ENCODE data around the gene ADH1B. TPM values are rescaled to one million over a fixed set of nuclear protein-coding genes. Genes with fewer than 3 reads are reported as not detected.

ADH1B gene
- total and polyA plus RNA-seq, 9 of the 15 experiments (the other 6 are each of a cell fraction or from before 2014, with no cell fraction given) = 0.71 TPM; not detected in 8

DNA sequence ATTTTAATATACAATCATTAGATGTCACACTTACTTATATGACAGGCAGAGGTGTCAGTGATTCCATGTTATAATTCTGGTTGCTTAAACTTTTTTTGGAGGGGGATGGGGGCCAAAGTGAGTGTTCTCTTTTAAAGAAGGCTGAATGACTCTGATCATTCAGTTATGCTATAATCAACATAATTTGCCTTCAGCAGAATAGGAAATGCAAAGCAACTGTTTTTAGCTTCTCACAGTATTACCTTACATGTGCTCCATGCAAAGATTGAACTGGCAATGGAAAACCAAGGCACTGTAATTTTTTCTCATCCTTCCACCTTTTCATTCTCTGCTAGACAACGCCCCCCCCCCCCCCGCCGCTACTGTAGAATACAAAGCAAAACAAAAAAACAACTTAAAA is 18.0 kb upstream of the ADH1B start:
- Histone ChIP-seq H3K27me3 (ENCODE audit: control insufficient read depth in 2 of 2, insufficient read depth in 2 of 2, low read length in 2 of 2) (no peaks in the 10 kb centered on the region), H3K4me1 (replicated peaks in 1 of 2; ENCODE audit: control insufficient read depth in 2 of 2, insufficient read depth in 2 of 2, low read length in 2 of 2) (no peaks in the 10 kb centered on the region), H3K9me1 (ENCODE audit: control insufficient read depth, insufficient read depth, low read length) (no peaks in the 10 kb centered on the region), H2AFZ (ENCODE audit: low read depth, low read length) (no peak overlapping the region), H3K36me3 (ENCODE audit: control insufficient read depth, insufficient read depth, low read length) (no peaks in the 10 kb centered on the region), H3K79me2 (ENCODE audit: control insufficient read depth, insufficient read depth, low read length) (no peaks in the 10 kb centered on the region), H3K27ac (ENCODE audit: extremely low read depth, low read depth, low read length) (no peak overlapping the region), H3K9ac (ENCODE audit: insufficient read depth in 1 of 2, low read depth in 2 of 2, low read length in 2 of 2) (no peak overlapping the region), H4K20me1 (replicated peaks; ENCODE audit: control insufficient read depth, insufficient read depth, low read length) (no peaks in the 10 kb centered on the region), H3K4me3 (no peak overlapping the region), H3K9me3 (replicated peaks; ENCODE audit: control insufficient read depth, insufficient read depth, low read depth, low read length) (no peaks in the 10 kb centered on the region), H3K4me2 (ENCODE audit: insufficient read depth, low read length) (no peak overlapping the region)
- ChIA-PET CTCF (ENCODE audit: low intra/inter-chr PET ratio) (no interaction called here), POLR2A (no interaction called here)
- ATAC-seq (no peak), FAIRE-seq (no peak), DNase-seq (ENCODE audit: extremely low read depth in 1 of 4, low spot score in 3 of 4) (no peak)
- BruUV-seq (replicated peaks) = no TSS peak
- intact Hi-C loops (cut with micrococcal nuclease) (no loop called here), in situ Hi-C loops (cut with MboI) (no loop called here)
- TF ChIP-seq GABPA (tag; conservative IDR thresholded peaks at IDR 0.05; ENCODE audit: low read depth) (no peak), SRF (CRISPR knock-in tag; IDR thresholded peaks at IDR 0.05) (no peak), C11orf30 (IDR thresholded peaks at IDR 0.05; ENCODE audit: low read depth) (no peak), POLR2G (IDR thresholded peaks at IDR 0.05; ENCODE audit: low read depth, low read length) (no peak), MTA2 (IDR thresholded peaks at IDR 0.05; ENCODE audit: low read depth) (no peak), POLR2A (conservative IDR thresholded peaks at IDR 0.05) (no peak), PPARD (CRISPR knock-in tag; IDR thresholded peaks at IDR 0.05) (no peak), MCM7 (IDR thresholded peaks at IDR 0.05) (no peak), PTTG1 (tag; IDR thresholded peaks at IDR 0.05; ENCODE audit: low read depth) (no peak), XRCC3 (IDR thresholded peaks at IDR 0.05) (no peak)
- TF ChIP-seq, protein P1, sequence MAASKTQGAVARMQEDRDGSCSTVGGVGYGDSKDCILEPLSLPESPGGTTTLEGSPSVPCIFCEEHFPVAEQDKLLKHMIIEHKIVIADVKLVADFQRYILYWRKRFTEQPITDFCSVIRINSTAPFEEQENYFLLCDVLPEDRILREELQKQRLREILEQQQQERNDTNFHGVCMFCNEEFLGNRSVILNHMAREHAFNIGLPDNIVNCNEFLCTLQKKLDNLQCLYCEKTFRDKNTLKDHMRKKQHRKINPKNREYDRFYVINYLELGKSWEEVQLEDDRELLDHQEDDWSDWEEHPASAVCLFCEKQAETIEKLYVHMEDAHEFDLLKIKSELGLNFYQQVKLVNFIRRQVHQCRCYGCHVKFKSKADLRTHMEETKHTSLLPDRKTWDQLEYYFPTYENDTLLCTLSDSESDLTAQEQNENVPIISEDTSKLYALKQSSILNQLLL (CRISPR knock-in tag; IDR thresholded peaks at IDR 0.05; ENCODE audit: borderline replicate concordance) = no peak
- TF ChIP-seq, protein P2, sequence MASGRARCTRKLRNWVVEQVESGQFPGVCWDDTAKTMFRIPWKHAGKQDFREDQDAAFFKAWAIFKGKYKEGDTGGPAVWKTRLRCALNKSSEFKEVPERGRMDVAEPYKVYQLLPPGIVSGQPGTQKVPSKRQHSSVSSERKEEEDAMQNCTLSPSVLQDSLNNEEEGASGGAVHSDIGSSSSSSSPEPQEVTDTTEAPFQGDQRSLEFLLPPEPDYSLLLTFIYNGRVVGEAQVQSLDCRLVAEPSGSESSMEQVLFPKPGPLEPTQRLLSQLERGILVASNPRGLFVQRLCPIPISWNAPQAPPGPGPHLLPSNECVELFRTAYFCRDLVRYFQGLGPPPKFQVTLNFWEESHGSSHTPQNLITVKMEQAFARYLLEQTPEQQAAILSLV (tag; IDR thresholded peaks at IDR 0.05) = no peak
- WGBS (ENCODE audit: insufficient coverage, low coverage, missing lambda C conversion rate) = 0% methylated on average over 1 of the region's 3 CpGs

Measured in K562 (cell line).